Measurements from ENCODE around the gene PSTK. TPM values are rescaled to one million over a fixed set of nuclear protein-coding genes. Genes with fewer than 3 reads are reported as not detected.

Gene PSTK
- total and polyA plus RNA-seq, 2 of the 13 experiments (the other 11 are each of a cell fraction or from before 2014, with no cell fraction given) = 8.2 to 9.3 TPM

GRCh38 chr10:123008355-123009104 lies 28.3 kb downstream of the PSTK start, which contains the start of the genes ACADSB and IKZF5 (continued):
- TF ChIP-seq ZBTB2 (CRISPR knock-in tag; IDR thresholded peaks at IDR 0.05; ENCODE audit: low read depth) (0 out of 2 replicates have a peak, but pooled peaks have one; percentile 64), NFE2L1 (CRISPR knock-in tag; IDR thresholded peaks at IDR 0.05; ENCODE audit: borderline replicate concordance) (no peak), ZKSCAN5 (CRISPR knock-in tag; IDR thresholded peaks at IDR 0.05) (no peak), HOXA9 (CRISPR knock-in tag; IDR thresholded peaks at IDR 0.05; ENCODE audit: borderline replicate concordance) (peak; percentile 72; the same call in 1 of the 2 replicates), TAF1 (CRISPR knock-in tag; IDR thresholded peaks at IDR 0.05) (peak; percentile 96), MIER2 (CRISPR knock-in tag; IDR thresholded peaks at IDR 0.05) (no peak), POLR2AphosphoS2 (IDR thresholded peaks at IDR 0.05; ENCODE audit: low read depth, low read length) (no peak), KDM6A (CRISPR knock-in tag; IDR thresholded peaks at IDR 0.05; ENCODE audit: low read depth) (no peak), ZNF430 (CRISPR knock-in tag; IDR thresholded peaks at IDR 0.05) (no peak), GABPA (IDR thresholded peaks at IDR 0.05; ENCODE audit: low read depth, low read length) (no peak), GABPA (CRISPR knock-in tag; IDR thresholded peaks at IDR 0.05; ENCODE audit: low read depth) (peak; percentile 65), ZNF775 (CRISPR knock-in tag; IDR thresholded peaks at IDR 0.05; ENCODE audit: borderline replicate concordance) (no peak), HOMEZ (CRISPR knock-in tag; IDR thresholded peaks at IDR 0.05; ENCODE audit: low read depth) (peak; percentile 57; the same call in 1 of the 2 replicates), SPEN (CRISPR knock-in tag; IDR thresholded peaks at IDR 0.05; ENCODE audit: low read depth) (peak; percentile 83), SNAPC4 (CRISPR knock-in tag; IDR thresholded peaks at IDR 0.05) (peak; percentile 70; the same call in 1 of the 2 replicates)
- TF ChIP-seq, protein P1, sequence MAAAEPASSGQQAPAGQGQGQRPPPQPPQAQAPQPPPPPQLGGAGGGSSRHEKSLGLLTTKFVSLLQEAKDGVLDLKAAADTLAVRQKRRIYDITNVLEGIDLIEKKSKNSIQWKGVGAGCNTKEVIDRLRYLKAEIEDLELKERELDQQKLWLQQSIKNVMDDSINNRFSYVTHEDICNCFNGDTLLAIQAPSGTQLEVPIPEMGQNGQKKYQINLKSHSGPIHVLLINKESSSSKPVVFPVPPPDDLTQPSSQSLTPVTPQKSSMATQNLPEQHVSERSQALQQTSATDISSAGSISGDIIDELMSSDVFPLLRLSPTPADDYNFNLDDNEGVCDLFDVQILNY (CRISPR knock-in tag; conservative IDR thresholded peaks at IDR 0.05) = no peak; the same call in 1 of the 2 replicates
